ENCODE measurements around the gene WNK1.
A peak's percentile ranks its signal among the peaks of the same experiment; 100 is the strongest.
"Not testable (repeated sequence)": the region's sequence is repeated elsewhere in the genome, so short reads cannot be mapped to it uniquely, and the experiment has no call there.

The WNK1 gene

GRCh38 chr12:751999-752694 lies at the start of gene WNK1:
WNK1 (plus strand) TSS chr12:752579; CDS start chr12:753566, 987 bp downstream.
- peak; percentile 97 for DNase-seq (ENCODE audit: low read depth)

- no peak for DNase-seq (ENCODE audit: low read depth)
These were observed 47.7 kb upstream of the WNK1 start for GRCh38 chr12:704516-705242.

- DNase-seq (ENCODE audit: low read depth) = not testable (repeated sequence)
These were observed 44.3 kb upstream of the WNK1 start for GRCh38 chr12:708084-708483.

GRCh38 chr12:709455-710020 lies 42.8 kb upstream of the WNK1 start:
- no peak for DNase-seq (ENCODE audit: low read depth)

GRCh38 chr12:712172-712863 lies 40.1 kb upstream of the WNK1 start:
- DNase-seq (ENCODE audit: low read depth) = no peak

GRCh38 chr12:713281-713875 lies 39.0 kb upstream of the WNK1 start:
- DNase-seq (ENCODE audit: low read depth) = no peak

- no peak for DNase-seq (ENCODE audit: low read depth)
These were observed 35.9 kb upstream of the WNK1 start for GRCh38 chr12:716506-716905.

GRCh38 chr12:718756-719102 lies 33.6 kb upstream of the WNK1 start:
- no peak for DNase-seq (ENCODE audit: low read depth)

- no peak for DNase-seq (ENCODE audit: low read depth)
These were observed 32.0 kb upstream of the WNK1 start for GRCh38 chr12:720231-720941.

- peak; percentile 2 for DNase-seq (ENCODE audit: low read depth)
These were observed 28.1 kb upstream of the WNK1 start for GRCh38 chr12:724194-724855.

GRCh38 chr12:725076-725475 lies 27.3 kb upstream of the WNK1 start:
- DNase-seq (ENCODE audit: low read depth) = no peak

GRCh38 chr12:726281-727140 lies 25.9 kb upstream of the WNK1 start:
- DNase-seq (ENCODE audit: low read depth) = no peak

- no peak for DNase-seq (ENCODE audit: low read depth)
These were observed 25.1 kb upstream of the WNK1 start for GRCh38 chr12:727321-727720.

GRCh38 chr12:728781-729180 lies 23.6 kb upstream of the WNK1 start:
- no peak for DNase-seq (ENCODE audit: low read depth)

GRCh38 chr12:729221-729620 lies 23.2 kb upstream of the WNK1 start:
- DNase-seq (ENCODE audit: low read depth) = no peak

GRCh38 chr12:730550-730949 lies 21.8 kb upstream of the WNK1 start:
- DNase-seq (ENCODE audit: low read depth) = no peak

- DNase-seq (ENCODE audit: low read depth) = no peak
These were observed 15.1 kb upstream of the WNK1 start for GRCh38 chr12:737122-737739.

GRCh38 chr12:738712-739111 lies 13.7 kb upstream of the WNK1 start:
- DNase-seq (ENCODE audit: low read depth) = no peak

- no peak for DNase-seq (ENCODE audit: low read depth)
These were observed 13.0 kb upstream of the WNK1 start for GRCh38 chr12:739349-739748.

GRCh38 chr12:740921-741320 lies 11.5 kb upstream of the WNK1 start:
- no peak for DNase-seq (ENCODE audit: low read depth)
